OCI-M2 (cell line): ENCODE data around the gene HLCS.

Experiments used
- DNase-seq: peaks from one replicate; lab custom pipeline; 2025; ENCODE audit not compliant: unreplicated experiment; lab: John Stamatoyannopoulos, UW

HLCS gene

DNA sequence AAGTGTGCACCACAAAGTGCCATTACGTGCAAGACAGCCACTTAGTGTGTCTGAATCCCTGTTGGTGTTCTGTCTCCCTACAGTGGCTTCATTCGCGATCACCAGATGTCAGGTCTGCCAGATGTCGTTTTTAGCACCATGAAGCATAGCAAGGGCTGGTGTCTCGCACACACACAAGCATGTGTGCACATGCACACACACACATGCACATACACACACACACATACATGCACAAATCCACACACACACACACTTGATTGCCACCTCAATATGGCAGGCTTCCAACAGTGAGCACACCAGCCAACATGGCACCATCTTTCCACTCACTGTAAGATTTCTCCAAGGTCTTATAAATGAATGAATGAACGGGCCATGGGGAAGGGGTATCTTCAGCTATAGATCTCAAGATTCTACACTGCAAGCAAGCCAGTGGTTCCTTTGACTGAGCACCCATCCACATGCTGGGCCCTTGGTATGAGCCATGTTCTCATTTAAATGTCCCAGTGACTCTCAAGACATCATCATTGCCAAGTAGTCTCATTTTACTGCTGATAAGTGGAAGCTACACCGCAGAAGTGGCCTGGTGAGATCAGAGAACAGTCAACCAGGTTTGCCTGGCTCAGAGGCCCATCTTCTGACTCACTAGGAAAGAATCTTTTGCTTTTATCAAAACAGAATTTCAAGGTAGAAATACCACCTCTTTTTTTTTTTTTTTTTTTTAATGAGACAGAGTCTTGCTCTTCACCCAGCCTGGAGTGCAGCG, 182.7 kb downstream of the HLCS start:
- DNase-seq = no peak

DNA sequence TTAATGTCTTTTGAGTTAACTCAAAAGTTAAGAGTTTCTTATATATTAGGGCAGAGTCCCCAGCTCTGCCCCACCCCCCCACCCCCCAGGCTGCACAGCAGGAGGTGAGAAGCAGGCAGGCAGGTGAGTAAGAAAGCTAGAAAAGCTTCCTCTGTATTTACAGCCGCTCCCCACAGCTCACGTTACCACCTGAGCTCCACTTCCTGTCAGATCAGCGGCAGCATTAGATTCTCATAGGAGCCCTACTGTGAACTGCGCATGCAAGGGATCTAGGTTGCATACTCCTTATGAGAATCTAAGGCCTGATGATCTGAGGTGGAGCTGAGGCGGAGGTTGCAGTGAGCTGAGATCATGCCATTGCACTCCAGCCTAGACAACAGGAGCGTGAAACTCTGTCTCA, 185.6 kb downstream of the HLCS start:
- no peak for DNase-seq

- no peak for DNase-seq
These were observed 189.4 kb downstream of the HLCS start for GRCh38 chr21:36776981-36777617.

DNA sequence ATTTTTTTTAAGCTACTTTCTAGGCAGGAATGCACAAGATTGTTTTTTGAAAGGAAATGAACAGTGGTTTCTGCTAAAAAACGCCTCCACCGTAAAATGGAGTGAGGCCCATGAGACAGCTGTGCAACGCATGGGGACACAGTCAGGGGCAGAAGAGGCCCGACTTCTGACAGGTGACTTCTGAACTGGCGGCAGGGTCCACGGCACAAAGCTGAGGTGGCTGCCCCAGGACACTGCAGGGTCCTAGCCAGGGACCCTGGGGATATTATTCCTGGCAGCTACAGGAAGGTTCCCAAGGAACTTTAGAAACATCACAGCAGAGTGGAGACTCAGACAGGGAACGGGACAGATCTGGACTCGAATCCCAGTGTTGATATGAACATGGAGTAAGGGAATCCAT, 192.5 kb downstream of the HLCS start:
- DNase-seq = no peak

DNA sequence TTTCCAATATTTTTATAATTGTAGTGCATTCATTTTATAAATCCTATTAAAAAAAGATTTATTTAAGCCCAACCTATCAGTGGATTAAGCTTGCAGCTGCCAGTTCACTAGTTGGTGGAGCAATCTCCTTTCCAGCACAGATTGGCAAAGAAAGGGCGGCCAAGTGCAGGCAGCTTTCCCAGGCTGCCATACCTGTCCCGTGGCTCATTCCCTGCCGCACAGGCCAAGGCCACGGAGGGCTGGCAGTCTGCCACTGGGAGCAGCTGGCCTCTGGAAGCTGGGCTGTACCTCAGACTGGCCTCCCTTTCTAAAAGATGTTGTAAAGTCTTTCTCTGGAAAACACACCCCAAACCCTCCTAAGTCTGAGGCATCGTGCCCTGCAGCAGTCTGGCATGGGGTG, 193.4 kb downstream of the HLCS start:
- no peak for DNase-seq

DNA sequence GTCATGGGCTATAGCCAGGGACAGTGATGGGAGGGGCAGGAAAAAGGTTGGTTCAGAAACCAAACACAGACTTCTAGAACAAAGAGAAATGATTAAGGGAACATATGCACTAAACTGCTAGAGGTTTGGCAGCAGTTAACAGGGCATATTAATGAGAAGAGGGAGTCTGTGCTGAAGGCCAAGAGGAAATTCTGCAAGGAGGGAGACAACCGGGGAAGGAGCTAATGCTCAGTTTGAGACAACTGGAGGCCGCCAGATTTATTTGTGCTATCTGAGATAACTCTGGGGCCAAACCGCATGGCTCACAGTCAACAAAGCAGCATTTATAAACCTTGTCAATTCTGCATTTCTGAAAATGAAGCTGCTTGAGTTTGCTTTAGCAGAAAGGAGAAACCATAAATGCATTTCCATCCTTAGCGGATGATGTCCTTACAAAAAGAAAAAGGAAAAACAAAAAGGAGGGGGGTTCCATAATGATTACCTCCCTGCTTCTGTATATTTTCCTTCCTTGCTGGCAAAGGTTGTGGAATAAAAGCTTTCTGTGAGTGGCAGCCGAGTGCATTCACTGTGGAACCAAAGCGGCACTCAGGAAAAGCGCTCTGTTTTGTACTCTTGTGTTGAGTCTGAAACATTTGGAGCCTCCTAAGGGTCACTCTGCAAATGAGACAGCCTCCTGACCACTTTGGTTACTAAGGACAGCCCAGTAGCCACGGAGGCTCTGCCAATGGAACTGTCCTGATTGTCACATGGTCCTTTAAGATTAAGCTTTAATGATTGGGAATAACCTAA, 197.2 kb downstream of the HLCS start:
- no peak for DNase-seq

DNA sequence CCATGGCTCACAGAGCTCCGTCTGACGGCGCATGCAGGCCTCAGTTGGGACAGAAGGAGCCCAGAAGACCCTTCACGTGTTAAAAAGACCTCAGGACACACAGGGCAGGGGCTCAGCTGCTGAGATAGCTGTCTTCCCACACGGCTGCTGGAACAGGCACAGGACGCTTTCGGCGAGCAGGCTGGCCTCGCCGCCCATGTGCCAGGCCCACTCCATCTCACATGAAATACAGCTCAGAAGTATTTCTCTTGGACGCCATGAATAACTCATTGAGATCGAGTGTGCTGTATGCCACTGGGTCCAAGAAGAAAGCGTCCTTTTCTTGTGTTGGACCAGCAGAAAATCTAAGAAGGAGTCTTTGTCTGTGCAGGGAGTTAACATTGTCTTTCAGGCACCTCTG, 198.0 kb downstream of the HLCS start:
- no peak for DNase-seq

DNA sequence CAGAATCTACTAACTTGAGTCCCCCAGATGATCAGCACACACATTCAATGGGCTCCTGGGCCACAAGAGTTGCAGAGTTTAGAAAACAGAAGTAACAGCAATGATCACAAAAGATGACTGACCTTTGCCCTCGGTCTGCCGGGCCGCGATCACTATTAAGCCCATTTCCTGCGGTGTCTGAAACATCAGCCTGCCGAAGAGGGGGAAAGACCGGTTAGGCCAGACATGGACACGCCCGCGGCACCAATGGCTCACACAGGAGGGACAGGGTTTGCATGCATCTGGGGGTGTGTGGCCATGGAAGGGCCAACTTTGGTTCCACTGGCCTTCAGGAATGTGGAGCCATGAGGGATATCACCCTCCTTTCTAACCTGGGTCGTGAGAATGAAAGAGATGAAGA, 199.4 kb downstream of the HLCS start:
- DNase-seq = no peak

DNA sequence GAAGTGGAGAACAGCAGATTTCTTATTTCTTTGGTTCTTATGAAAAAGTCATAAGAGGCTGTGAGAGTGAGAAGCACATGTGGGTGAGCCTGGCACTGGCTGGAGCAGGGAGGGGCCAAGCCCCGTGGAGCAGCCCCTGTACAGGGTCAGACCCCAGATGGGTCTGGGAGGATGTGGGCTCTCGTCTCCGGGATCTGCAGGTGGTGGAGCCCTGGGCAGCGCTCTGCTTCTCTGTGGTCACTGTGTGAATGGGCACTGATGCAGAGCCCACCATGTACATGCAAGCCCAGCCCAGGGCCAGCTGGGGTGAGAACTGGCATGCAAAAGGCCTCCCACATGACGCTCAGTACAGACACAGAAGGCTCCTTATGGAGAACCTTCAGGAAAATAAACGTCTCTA, 200.0 kb downstream of the HLCS start:
- DNase-seq = no peak

DNA sequence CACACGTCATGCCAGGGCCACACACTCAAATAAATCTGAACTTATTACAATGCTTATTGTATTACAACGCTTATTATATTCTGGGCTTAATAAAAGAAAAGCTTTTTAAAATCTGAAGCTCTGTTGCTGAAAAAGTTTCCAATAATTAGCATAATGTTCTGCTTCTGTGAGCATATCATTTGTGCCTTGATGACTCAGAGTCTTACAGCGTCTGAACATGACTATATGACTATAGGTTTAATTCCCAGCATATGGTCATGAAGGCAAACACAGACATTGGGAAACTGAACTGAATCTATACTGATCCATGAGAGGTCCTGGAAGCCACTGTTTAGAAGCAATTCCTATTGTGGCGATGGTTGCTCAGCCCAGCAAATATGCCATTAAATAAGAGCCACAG, 201.2 kb downstream of the HLCS start:
- no peak for DNase-seq

- no peak for DNase-seq
These were observed 203.2 kb downstream of the HLCS start for GRCh38 chr21:36763305-36763704.

GRCh38 chr21:36762642-36763041, 203.8 kb downstream of the HLCS start:
- no peak for DNase-seq

- no peak for DNase-seq
These were observed 204.8 kb downstream of the HLCS start for GRCh38 chr21:36761685-36762084.

DNA sequence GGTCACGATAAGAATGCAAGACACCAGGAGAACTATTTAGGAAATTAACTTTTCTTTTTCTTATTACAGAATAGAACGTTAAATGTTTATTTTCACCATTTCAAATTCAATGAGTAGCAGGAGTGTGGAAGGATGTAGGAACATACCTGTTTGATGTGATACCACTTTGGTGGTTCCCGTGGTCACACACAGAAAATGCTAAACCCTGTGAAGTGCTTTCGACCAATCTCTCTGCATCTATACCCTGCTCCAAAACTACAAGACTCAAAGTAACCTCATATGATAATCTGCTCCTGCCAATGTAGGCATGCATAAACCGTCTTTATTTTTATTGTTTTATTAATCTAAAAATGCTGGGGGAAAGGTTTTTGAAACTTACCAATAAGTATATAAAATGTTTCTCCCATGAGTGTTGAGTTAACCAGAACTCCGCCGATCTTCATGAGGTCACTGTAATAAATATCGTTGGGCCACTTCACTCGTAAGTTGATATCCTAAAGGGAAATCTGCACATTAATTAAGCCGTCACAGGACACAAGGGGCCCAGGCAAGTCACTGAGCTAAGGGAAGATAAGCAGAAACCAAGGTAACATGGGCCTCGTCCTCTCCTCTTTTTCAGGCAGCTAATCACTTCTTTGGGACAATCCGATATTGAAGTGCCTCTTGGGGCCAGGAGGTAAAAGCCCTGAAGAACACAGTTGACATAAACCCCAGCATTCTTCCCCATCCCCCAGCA, 207.0 kb downstream of the HLCS start:
- DNase-seq = no peak

DNA sequence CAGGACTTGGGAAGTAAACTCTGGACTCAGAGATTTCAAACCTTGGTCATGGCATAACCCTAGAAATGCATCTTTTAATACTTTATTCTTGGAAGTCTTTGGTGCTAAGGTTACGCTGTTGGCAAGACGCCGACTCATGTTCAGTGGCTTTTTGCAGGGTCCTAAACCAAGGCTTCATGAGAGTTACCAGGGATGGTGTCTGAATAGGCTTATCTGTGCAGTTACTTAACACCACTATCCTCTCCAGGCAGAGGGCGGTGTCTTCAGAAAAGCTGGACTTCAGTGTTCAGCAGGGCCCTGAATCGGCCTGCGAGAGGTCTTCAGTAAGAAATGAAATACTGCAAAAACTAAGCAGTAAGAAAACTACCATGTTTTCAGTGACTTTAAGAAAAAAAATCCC, 209.3 kb downstream of the HLCS start:
- no peak for DNase-seq

- DNase-seq = no peak
These were observed 209.9 kb downstream of the HLCS start for GRCh38 chr21:36756527-36756926.

DNA sequence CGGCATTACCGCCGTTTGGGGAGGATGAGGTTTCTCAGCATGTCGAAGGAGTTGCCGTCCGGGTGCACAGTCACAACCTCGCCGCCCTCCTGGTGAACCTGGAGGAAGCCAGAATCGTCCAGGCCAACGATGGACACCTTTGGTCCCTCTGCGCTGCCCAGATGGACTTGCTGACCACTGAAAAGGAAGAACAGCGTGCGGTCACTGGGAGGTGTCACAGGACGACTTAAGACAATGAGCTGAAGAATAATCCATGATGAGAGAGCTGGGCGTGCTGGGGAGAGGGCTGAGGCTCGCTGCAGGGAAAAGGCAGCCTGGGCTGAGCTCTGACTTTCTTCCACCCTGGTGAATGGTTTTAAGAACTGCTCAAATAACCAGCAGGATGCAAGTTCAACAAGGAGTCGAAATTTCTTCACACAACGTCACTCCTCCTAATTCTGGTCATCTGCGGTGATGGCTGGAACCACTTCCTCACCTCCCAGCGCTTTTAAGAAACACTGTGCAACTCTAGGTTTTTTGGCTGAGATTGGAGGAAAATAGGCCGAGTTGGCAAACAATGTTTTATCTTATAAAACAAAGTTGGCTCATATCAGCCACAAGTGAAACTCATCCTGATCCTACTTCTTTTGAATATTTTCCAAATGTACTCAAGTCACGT, 212.1 kb downstream of the HLCS start:
- no peak for DNase-seq

GRCh38 chr21:36753556-36753955, 212.9 kb downstream of the HLCS start:
- no peak for DNase-seq

GRCh38 chr21:36751383-36751782, 215.1 kb downstream of the HLCS start:
- no peak for DNase-seq

- no peak for DNase-seq
These were observed 215.9 kb downstream of the HLCS start for GRCh38 chr21:36750576-36750959.
